GM06990 (cell line): ENCODE results near the gene ERP44.
A peak's percentile ranks its signal among the peaks of the same experiment; 100 is the strongest.
"Not testable (repeated sequence)": the region's sequence is repeated elsewhere in the genome, so short reads cannot be mapped to it uniquely, and the experiment has no call there.

ENCODE experiments used
- DNase-seq: peaks from one replicate; pipeline ENCODE4 v3.0.0-alpha.2; 2011; ENCODE audit not compliant: insufficient read length; ENCODE audit errors: extremely low read depth
- H3K27me3 ChIP-seq: replicated peaks from 2 replicates; pipeline ENCODE4 v1.6.0; 2011; ENCODE audit warnings: low read length; ENCODE audit not compliant: control insufficient read depth, insufficient read depth
- H3K36me3 ChIP-seq: 2 replicates; pipeline ENCODE4 v1.5.1; 2011; ENCODE audit warnings: low read length; ENCODE audit not compliant: control insufficient read depth, insufficient read depth
- H3K4me3 ChIP-seq: replicated peaks from 2 replicates; pipeline ENCODE4 v1.5.1; 2011; ENCODE audit warnings: low read depth, mild to moderate bottlenecking, control low read depth, low read length
- TF ChIP-seq, protein P1 (sequence below): IDR thresholded peaks from 2 replicates; pipeline ENCODE4 v1.5.1; 2011; ENCODE audit warnings: low read length, control low read depth, mild to moderate bottlenecking, inconsistent platforms; ENCODE audit not compliant: insufficient read depth, poor library complexity, severe bottlenecking

The ERP44 gene

DNA sequence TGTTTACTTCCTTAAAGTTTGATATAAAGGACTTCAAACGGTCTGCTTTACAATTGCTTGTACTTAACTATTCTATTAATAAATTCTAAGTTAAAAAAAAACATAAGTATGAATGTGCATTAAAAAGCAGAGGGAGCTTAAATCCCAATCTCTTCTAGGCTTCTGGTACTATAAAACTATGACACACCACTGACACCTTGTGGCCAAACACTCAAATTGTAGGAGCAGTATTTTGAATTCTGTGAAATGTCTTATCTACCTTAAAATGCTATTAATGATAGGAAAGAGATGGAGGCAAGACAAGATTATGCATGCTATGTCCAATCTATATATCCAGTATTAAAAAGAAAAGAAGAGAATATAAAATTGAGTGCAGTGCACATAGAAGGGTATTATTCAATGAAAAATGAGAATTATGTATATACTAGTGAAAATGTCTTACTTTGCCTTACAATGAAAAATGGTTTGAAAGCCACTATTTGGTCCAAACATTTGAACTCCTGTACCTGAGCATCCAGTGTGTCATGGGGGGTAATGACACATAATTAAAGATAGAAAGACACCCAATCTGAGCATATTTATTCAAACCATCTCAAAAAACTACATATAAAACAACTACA, 87.6 kb downstream of the ERP44 start:
- TF ChIP-seq, protein P1, sequence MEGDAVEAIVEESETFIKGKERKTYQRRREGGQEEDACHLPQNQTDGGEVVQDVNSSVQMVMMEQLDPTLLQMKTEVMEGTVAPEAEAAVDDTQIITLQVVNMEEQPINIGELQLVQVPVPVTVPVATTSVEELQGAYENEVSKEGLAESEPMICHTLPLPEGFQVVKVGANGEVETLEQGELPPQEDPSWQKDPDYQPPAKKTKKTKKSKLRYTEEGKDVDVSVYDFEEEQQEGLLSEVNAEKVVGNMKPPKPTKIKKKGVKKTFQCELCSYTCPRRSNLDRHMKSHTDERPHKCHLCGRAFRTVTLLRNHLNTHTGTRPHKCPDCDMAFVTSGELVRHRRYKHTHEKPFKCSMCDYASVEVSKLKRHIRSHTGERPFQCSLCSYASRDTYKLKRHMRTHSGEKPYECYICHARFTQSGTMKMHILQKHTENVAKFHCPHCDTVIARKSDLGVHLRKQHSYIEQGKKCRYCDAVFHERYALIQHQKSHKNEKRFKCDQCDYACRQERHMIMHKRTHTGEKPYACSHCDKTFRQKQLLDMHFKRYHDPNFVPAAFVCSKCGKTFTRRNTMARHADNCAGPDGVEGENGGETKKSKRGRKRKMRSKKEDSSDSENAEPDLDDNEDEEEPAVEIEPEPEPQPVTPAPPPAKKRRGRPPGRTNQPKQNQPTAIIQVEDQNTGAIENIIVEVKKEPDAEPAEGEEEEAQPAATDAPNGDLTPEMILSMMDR, result peak; percentile 53
- no peaks in the 10 kb centered on the region for H3K27me3 ChIP-seq
- peaks cover 5% of the 10 kb centered on the region for H3K36me3 ChIP-seq
- DNase-seq, result peak; percentile 36
- no peak overlapping the region for H3K4me3 ChIP-seq

DNA sequence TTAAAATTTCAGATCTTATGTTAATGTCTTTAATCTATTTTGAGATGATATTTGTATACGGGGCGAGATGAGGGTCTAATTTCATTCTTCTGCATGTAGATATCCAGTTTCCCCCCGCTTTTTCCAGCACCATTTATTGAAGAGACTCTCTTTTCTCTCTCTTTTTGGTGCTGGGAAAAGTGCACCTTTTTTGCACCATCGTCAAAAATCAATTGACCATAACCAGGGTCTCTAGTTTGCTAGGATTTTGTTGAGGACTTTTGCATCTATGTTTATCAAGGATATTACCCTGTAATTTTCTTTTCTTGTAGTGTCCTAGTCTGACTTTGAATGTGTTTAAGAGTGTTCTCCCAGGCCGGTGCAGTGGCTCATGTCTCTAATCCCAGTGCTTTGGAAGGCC, 99.0 kb downstream of the ERP44 start:
- Histone ChIP-seq H3K36me3 (peaks cover 14% of the 10 kb centered on the region), H3K4me3 (no peak overlapping the region), H3K27me3 (no peaks in the 10 kb centered on the region)
- TF ChIP-seq, protein P1, result no peak
- DNase-seq, result no peak

DNA sequence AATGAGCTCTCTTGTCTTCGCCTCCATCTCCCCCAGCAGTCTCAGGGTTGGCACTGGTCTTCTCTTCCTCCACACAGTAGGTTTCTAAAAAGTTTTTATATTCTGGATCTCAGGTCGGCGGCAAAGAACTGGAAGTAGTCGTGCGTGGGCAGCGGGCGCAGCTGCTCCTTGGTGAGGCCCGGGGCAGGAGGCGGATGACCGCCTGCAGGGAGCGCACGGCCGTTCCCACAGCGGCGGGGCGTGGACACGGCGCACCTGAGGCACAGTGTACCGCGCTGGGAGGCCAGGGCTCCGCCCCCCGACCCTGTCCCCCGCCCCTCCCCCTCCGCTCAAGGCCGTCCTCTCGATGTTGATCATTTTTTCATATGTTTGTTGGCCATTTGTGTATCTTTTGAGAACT, 99.9 kb downstream of the ERP44 start:
- DNase-seq, result no peak
- Histone ChIP-seq H3K4me3 (no peak overlapping the region), H3K36me3 (peaks cover 8% of the 10 kb centered on the region), H3K27me3 (no peaks in the 10 kb centered on the region)
- TF ChIP-seq, protein P1, result no peak

DNA sequence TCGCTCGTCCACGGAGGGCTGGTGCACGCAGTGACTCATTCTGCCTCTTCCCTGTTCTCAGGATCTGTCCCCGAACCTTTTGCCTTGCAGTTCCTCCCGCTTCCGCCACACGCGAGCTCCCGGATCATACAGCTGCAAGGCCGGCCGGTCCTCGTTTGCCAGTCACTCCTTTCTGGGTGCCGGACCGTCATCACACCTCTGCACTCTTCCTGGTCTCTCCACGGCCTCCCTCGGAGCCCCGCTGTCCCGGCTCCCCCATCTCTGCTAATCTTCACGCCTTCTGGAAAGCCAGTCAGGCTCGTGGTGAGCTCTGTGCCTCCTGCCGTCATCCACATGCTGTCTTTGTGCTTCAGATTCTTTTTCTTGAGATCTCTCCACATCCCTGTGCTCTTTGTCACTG, 100.5 kb downstream of the ERP44 start:
- peak; percentile 15 for DNase-seq
- no peak overlapping the region for H3K4me3 ChIP-seq
- H3K36me3 ChIP-seq, result peaks cover 2% of the 10 kb centered on the region
- TF ChIP-seq, protein P1, result no peak
- H3K27me3 ChIP-seq, result no peaks in the 10 kb centered on the region

DNA sequence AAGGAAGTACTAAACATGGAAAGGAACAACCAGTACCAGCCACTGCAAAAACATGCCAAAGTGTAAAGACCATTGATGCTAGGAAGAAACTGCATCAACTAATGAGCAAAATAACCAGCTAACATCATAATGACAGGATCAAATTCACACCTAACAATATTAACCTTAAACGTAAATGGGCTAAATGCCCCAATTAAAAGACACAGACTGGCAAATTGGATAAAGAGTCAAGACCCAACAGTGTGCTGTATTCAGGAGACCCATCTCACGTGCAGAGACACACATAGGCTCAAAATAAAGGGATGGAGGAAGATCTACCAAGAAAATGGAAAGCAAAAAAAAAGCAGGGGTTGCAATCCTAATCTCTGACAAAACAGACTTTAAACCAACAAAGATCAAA, 108.3 kb downstream of the ERP44 start:
- H3K36me3 ChIP-seq, DNase-seq, H3K27me3 ChIP-seq, H3K4me3 ChIP-seq: not testable (repeated sequence)

DNA sequence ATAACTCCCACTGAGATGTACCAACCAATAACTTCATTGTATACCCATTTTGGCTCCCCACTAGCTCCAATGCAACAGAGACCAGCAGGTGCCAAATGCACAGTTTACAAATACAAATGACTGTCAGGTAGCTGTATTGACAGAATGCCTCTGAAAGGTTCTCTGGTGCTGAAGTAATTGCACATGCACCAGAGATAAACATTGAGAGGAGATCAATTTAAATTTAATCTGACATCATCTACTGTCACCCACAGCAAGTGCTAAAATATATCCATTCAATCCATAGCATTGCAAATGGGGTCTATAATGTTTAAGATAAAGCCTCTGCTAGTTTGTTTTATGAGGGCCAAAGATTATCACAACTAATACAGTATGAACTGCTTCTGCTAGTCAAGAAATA, 112.2 kb downstream of the ERP44 start:
- no peak overlapping the region for H3K4me3 ChIP-seq
- H3K36me3 ChIP-seq, result peaks cover 1% of the 10 kb centered on the region
- DNase-seq, result no peak
- no peaks in the 10 kb centered on the region for H3K27me3 ChIP-seq
- TF ChIP-seq, protein P1, result no peak
